Loucy (cell line): ENCODE measurements around the gene SCGB3A2.

Experiments
- CTCF ChIP-seq: fragments of 200-600 bp; sonication (generic); conservative IDR thresholded peaks from 2 replicates; pipeline ENCODE4 v1.5.1; 2014; ENCODE audit warnings: mild to moderate bottlenecking, antibody characterized with exemption, low read length
- EZH2phosphoT487 ChIP-seq: fragments of 200-600 bp; IDR thresholded peaks from 2 replicates; pipeline ENCODE4 v1.6.1; 2018; ENCODE audit warnings: antibody characterized with exemption, mild to moderate bottlenecking, moderate library complexity, borderline replicate concordance

GRCh38 chr5:147927901-147928300, 49.4 kb downstream of the SCGB3A2 start:
- TF ChIP-seq EZH2phosphoT487: no peak
- TF ChIP-seq CTCF: no peak
